Measurements from ENCODE around the gene CMSS1.

CMSS1 gene

DNA sequence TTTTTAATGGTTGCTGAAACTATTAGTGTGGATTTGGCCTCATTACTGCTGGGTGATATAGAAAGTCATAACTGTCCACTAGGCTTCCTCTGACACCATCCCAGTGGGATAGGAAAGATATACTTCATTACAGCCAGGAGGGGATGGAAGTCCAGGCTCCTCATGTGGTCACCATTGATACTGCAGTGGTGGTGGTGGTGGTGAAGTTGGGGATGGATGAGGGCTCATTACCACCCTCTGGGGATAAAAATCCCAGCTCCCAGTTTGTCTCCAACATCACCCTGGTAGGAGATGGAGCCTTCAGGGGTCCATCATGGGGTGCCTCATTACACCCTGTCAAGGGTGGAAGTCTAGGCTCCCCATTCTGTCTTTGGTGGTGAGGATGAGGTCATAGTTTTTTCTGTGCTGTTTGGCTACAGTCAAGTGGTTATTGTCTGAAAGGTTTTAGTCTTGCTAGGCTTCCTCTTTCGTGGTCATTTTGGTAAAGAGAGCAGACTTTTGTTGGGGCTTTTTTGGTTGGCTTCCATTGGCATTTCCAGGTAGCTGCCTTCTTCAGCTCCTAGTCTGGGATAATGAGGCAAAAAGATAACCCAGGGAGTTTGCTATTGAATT, 326.7 kb downstream of the CMSS1 start:
- Histone ChIP-seq H3K4me1 (peaks cover 4% of the 10 kb centered on the region), H3K36me3 (peaks cover 8% of the 10 kb centered on the region), H3K4me3 (ENCODE audit: low read depth, low read length) (no peak overlapping the region), H3K9me3 (no peaks in the 10 kb centered on the region), H3K27me3 (no peaks in the 10 kb centered on the region)
- no peak for DNase-seq
- TF ChIP-seq, protein P1, sequence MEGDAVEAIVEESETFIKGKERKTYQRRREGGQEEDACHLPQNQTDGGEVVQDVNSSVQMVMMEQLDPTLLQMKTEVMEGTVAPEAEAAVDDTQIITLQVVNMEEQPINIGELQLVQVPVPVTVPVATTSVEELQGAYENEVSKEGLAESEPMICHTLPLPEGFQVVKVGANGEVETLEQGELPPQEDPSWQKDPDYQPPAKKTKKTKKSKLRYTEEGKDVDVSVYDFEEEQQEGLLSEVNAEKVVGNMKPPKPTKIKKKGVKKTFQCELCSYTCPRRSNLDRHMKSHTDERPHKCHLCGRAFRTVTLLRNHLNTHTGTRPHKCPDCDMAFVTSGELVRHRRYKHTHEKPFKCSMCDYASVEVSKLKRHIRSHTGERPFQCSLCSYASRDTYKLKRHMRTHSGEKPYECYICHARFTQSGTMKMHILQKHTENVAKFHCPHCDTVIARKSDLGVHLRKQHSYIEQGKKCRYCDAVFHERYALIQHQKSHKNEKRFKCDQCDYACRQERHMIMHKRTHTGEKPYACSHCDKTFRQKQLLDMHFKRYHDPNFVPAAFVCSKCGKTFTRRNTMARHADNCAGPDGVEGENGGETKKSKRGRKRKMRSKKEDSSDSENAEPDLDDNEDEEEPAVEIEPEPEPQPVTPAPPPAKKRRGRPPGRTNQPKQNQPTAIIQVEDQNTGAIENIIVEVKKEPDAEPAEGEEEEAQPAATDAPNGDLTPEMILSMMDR (IDR thresholded peaks at IDR 0.05; ENCODE audit: low read depth, low read length): 0 out of 2 replicates have a peak, but pooled peaks have one; percentile 5

DNA sequence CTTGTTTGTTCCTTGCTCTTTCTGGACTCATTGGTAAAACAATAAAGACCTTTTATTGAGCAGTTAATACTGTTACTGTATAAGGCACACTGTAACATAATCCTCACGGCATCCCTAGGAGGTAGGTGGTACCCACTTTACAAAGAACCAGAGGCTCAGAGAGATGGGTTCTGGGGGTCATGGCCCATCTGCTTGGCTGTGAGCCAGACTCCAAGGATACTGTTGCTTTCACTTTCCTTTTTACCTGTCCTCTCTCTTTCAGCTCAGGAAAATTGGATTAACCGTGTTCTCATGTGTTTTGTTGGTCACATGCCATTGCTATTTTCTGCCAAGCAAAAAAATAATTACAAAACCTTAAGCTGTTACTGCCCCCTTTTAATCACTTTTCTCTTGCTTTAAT, 331.5 kb downstream of the CMSS1 start:
- DNase-seq: no peak
- H3K27me3 ChIP-seq: no peaks in the 10 kb centered on the region
- no peaks in the 10 kb centered on the region for H3K9me3 ChIP-seq
- TF ChIP-seq, protein P1 (IDR thresholded peaks at IDR 0.05; ENCODE audit: low read depth, low read length): no peak
- no peak overlapping the region for H3K4me3 ChIP-seq (ENCODE audit: low read depth, low read length)
- peaks cover 10% of the 10 kb centered on the region for H3K4me1 ChIP-seq
- peaks cover 10% of the 10 kb centered on the region for H3K36me3 ChIP-seq

DNA sequence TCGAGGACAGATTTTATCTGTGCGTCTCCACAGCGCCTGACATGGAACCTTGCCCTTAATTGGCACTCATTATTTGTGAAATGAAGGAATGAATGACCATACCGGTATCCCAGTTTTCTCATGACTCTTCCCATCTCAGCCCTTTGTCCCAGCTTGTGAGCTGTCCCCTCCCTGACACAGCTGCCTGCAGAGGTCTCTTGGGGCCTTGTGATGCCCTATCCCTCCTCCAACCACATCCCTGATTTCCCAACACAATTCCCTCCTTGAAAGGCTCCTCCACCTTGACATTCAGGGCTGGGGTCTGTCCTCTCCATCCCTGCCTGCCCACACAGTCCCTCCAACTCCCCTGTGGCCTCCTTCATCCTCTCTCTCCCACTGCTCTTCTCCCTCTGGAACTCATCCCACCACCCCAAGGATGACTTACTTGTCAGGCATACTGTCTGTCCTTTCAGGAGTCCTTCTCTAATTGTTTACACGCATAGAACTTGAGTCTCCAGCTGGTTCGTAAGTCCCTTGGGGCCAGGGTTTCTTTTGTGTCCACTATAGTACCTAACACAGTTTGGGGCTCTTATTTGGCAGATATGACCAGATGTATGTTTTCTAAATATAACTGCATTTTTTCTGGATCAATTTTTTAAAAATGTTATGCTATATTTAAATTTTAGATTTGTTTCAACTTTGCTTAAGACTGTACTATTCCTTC, 332.2 kb downstream of the CMSS1 start:
- TF ChIP-seq, protein P1 (IDR thresholded peaks at IDR 0.05; ENCODE audit: low read depth, low read length): no peak
- Histone ChIP-seq H3K4me1 (peaks cover 10% of the 10 kb centered on the region), H3K27me3 (no peaks in the 10 kb centered on the region), H3K36me3 (peaks cover 10% of the 10 kb centered on the region), H3K9me3 (no peaks in the 10 kb centered on the region), H3K4me3 (ENCODE audit: low read depth, low read length) (no peak overlapping the region)
- no peak for DNase-seq

DNA sequence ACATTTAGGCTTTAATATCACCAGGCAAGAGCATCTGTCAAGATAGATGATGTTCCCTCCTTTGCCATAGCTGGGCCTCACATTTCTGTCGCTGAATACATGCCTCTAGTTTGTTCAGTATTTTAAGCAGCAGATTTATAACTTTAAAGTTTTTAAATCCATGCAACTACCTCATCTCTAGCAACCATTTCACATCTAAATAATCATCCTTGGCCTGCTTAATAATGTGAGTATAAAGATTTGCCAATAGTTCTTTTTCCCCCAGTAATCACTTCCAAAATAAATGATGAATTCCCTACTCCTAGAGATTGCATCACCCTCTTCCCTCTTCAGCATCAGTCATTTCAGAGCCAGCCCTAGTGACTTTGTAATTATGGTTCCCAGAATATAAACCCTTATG, 332.8 kb downstream of the CMSS1 start:
- Histone ChIP-seq H3K36me3 (peaks cover 15% of the 10 kb centered on the region), H3K9me3 (no peaks in the 10 kb centered on the region), H3K4me3 (ENCODE audit: low read depth, low read length) (no peak overlapping the region), H3K4me1 (peaks cover 10% of the 10 kb centered on the region), H3K27me3 (no peaks in the 10 kb centered on the region)
- DNase-seq: no peak
- TF ChIP-seq, protein P1 (IDR thresholded peaks at IDR 0.05; ENCODE audit: low read depth, low read length): no peak

DNA sequence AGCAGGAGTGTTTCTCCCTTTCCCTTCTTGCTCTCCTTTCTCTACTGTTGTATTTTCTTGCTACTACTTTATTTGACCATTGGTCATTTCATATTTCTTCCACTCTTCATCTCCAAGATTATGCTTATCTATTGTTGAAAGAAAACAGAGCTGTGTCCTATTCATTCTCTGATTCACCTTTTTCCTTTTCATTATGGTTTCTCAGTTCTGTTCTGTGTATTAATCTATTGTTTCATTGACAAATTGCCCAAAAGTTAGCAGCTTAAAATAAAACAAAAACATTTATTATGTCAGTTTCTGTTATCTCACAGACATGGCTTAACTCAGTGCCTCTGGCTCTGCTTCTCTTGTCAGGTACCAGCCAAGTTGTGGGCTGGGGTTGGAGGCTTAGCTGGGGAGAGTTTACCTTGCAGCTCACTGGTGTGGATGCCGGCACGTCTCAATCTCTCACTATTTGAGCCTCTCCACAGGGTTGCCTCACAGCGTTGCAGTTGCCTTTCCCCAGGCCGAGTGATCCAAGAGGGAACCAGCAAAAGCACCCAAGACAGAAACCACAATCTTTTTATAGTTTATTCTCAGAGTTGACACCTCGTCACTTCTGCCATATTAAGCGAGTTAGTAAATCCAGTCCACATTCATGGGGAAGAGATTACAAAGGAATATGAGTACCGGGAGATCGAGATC, 333.5 kb downstream of the CMSS1 start:
- no peaks in the 10 kb centered on the region for H3K9me3 ChIP-seq
- H3K36me3 ChIP-seq: peaks cover 15% of the 10 kb centered on the region
- TF ChIP-seq, protein P1 (IDR thresholded peaks at IDR 0.05; ENCODE audit: low read depth, low read length): no peak
- no peak overlapping the region for H3K4me3 ChIP-seq (ENCODE audit: low read depth, low read length)
- DNase-seq: no peak
- H3K27me3 ChIP-seq: no peaks in the 10 kb centered on the region
- peaks cover 10% of the 10 kb centered on the region for H3K4me1 ChIP-seq
